GF-D8 (cell line): ENCODE measurements around the gene C16orf78.

ENCODE experiments used
- DNase-seq: peaks from one replicate; lab custom pipeline; 2025; lab: John Stamatoyannopoulos, UW

The C16orf78 gene

GRCh38 chr16:49395021-49395420 is 21.4 kb downstream of the C16orf78 start:
- DNase-seq: no peak

- no peak for DNase-seq
Observed at GRCh38 chr16:49396206-49396720, 22.7 kb downstream of the C16orf78 start.

- no peak for DNase-seq
Observed at GRCh38 chr16:49398761-49399160, 25.2 kb downstream of the C16orf78 start.

GRCh38 chr16:49399594-49400364 is 26.2 kb downstream of the C16orf78 start:
- no peak for DNase-seq

- no peak for DNase-seq
Observed at GRCh38 chr16:49400611-49401010, 27.0 kb downstream of the C16orf78 start.

GRCh38 chr16:49405123-49405522 is 31.5 kb downstream of the C16orf78 start:
- DNase-seq: no peak

GRCh38 chr16:49405530-49405929 is 31.9 kb downstream of the C16orf78 start:
- no peak for DNase-seq

- no peak for DNase-seq
Observed at GRCh38 chr16:49407873-49408550, 34.4 kb downstream of the C16orf78 start.

- DNase-seq: no peak
Observed at GRCh38 chr16:49409121-49409520, 35.5 kb downstream of the C16orf78 start.

- no peak for DNase-seq
Observed at GRCh38 chr16:49410226-49410625, 36.6 kb downstream of the C16orf78 start.

GRCh38 chr16:49411121-49411970 is 37.7 kb downstream of the C16orf78 start:
- no peak for DNase-seq

- no peak for DNase-seq
Observed at GRCh38 chr16:49414671-49415070, 41.1 kb downstream of the C16orf78 start.

GRCh38 chr16:49415083-49415482 is 41.5 kb downstream of the C16orf78 start:
- DNase-seq: no peak

GRCh38 chr16:49416001-49416675 is 42.5 kb downstream of the C16orf78 start:
- no peak for DNase-seq

- DNase-seq: no peak
Observed at GRCh38 chr16:49417354-49417753, 43.8 kb downstream of the C16orf78 start.

GRCh38 chr16:49419006-49419405 is 45.4 kb downstream of the C16orf78 start:
- DNase-seq: no peak

GRCh38 chr16:49419862-49420261 is 46.3 kb downstream of the C16orf78 start:
- no peak for DNase-seq

- DNase-seq: no peak
Observed at GRCh38 chr16:49422896-49423295, 49.3 kb downstream of the C16orf78 start.

- DNase-seq: no peak
Observed at GRCh38 chr16:49424961-49425360, 51.4 kb downstream of the C16orf78 start.

- no peak for DNase-seq
Observed at GRCh38 chr16:49427771-49428170, 54.2 kb downstream of the C16orf78 start.

- DNase-seq: no peak
Observed at GRCh38 chr16:49428808-49429207, 55.2 kb downstream of the C16orf78 start.

- no peak for DNase-seq
Observed at GRCh38 chr16:49431040-49431439, 57.4 kb downstream of the C16orf78 start.
